ENCODE results near the gene VPS13A. TPM values are rescaled to one million over a fixed set of nuclear protein-coding genes. Genes with fewer than 3 reads are reported as not detected.
A peak's percentile ranks its signal among the peaks of the same experiment; 100 is the strongest.

The VPS13A gene
- total RNA-seq, 2 experiments from 2014 or later, result 27.3 to 30.4 TPM

DNA sequence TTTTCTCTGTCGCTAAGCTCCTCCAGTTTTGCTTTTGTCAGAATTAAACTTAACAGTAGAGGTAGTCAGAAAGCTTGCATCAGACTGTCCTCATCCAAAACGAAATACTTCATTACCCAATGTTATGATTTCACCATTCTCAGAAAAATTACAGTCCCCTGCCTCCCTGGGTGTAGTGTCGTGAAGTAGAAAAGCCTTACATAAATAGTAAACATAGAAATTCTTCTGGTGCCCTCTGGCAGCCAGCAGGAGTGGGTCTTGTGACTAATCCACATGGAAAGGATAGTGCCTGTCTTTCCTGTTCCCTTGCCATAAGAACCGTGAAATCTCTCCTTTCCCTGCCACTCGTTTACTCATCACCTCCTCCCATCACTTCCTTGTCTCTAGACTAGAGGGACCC lies 240.2 kb downstream of the VPS13A start:
- ChIA-PET POLR2A (no interaction called here), CTCF (interaction anchor here (0.9 kb wide), 1 partner anchor 40 kb away, joined by 3 read pairs; no protein-coding TSS in a partner anchor)
- Mint-ChIP-seq H3K9me3 (peaks cover 3% of the 10 kb centered on the region), H3K27ac (no peak overlapping the region), H3K36me3 (peaks cover 2% of the 10 kb centered on the region), H3K4me1 (ENCODE audit: low read depth) (no peaks in the 10 kb centered on the region), H3K4me3 (no peak overlapping the region), H3K27me3 (no peaks in the 10 kb centered on the region)
- no peak for DNase-seq
- intact Hi-C loops (cut with micrococcal nuclease), result no loop called here

- no peak for DNase-seq
- intact Hi-C loops (cut with micrococcal nuclease), result no loop called here
- peaks cover 2% of the 10 kb centered on the region for H3K36me3 Mint-ChIP-seq
- no peaks in the 10 kb centered on the region for H3K27me3 Mint-ChIP-seq
- no peak overlapping the region for H3K27ac Mint-ChIP-seq
- peaks cover 3% of the 10 kb centered on the region for H3K9me3 Mint-ChIP-seq
- no peaks in the 10 kb centered on the region for H3K4me1 Mint-ChIP-seq (ENCODE audit: low read depth)
- CTCF ChIA-PET, result interaction anchor here (1.0 kb wide), 1 partner anchor 38 kb away, joined by 3 read pairs; no protein-coding TSS in a partner anchor
- H3K4me3 Mint-ChIP-seq, result no peak overlapping the region
- POLR2A ChIA-PET, result no interaction called here
Observed at GRCh38 chr9:77418226-77418625, 240.9 kb downstream of the VPS13A start.

DNA sequence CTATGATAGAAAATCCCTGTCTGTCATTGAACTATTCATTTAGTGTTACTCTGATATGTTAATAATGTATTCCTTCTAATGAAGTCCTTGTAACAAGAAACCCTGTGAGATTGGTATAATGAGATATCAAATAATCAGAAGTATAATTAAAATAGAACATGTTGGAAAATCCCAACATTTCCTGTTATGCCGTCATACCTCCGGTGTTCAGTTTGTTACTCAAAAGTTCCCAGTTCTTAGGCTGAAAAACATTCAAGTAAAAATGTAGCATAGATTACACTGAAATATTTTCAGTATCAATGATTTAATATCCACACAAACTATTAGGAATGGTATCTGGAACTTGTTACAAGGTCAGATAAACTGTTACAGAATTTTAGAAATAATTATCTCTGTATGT lies 243.3 kb downstream of the VPS13A start:
- DNase-seq, result no peak
- ChIA-PET CTCF (no interaction called here), POLR2A (no interaction called here)
- H3K4me3 Mint-ChIP-seq, result no peak overlapping the region
- peaks cover 2% of the 10 kb centered on the region for H3K36me3 Mint-ChIP-seq
- H3K27ac Mint-ChIP-seq, result no peak overlapping the region
- no peaks in the 10 kb centered on the region for H3K4me1 Mint-ChIP-seq (ENCODE audit: low read depth)
- H3K27me3 Mint-ChIP-seq, result no peaks in the 10 kb centered on the region
- peaks cover 2% of the 10 kb centered on the region for H3K9me3 Mint-ChIP-seq
- intact Hi-C loops (cut with micrococcal nuclease), result no loop called here

DNA sequence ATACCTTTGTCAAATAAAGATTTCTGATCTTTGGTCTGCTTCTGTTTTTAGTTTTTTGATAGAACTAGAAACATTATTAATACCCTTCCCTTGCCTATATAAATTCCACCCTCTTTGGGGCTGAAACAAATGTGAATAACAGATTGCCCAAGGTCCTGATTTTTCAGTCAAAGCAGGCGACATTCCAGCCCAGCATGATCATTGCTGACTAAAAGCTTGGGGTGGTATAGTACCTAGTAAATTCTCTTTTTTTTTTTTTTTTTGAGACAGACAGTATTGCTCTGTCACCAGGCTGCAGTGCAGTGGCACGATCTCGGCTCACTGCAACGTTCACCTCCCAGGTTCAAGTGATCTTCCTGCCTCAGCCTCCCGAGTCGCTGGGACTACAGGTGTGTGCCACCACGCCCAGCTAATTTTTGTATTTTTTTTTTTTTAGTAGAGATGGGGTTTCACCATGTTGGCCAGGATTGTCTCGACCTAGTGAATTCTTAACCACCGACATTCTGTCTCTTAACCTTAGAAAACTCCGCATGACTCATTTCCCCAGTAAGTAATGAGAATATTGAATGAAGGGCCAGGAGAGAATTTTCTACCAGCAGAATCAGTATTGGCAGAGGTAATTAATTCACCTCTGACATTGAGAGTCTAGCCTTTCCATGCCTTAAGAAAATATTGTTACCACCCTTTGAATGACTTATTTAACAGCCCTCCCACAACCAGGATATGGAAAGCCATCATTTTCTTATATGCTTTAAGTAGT lies 244.4 kb downstream of the VPS13A start:
- Mint-ChIP-seq H3K4me1 (ENCODE audit: low read depth) (no peaks in the 10 kb centered on the region), H3K4me3 (no peak overlapping the region), H3K27ac (no peak overlapping the region), H3K27me3 (no peaks in the 10 kb centered on the region), H3K9me3 (peaks cover 2% of the 10 kb centered on the region), H3K36me3 (peaks cover 2% of the 10 kb centered on the region)
- intact Hi-C loops (cut with micrococcal nuclease), result no loop called here
- ChIA-PET CTCF (no interaction called here), POLR2A (no interaction called here)
- DNase-seq, result no peak

DNA sequence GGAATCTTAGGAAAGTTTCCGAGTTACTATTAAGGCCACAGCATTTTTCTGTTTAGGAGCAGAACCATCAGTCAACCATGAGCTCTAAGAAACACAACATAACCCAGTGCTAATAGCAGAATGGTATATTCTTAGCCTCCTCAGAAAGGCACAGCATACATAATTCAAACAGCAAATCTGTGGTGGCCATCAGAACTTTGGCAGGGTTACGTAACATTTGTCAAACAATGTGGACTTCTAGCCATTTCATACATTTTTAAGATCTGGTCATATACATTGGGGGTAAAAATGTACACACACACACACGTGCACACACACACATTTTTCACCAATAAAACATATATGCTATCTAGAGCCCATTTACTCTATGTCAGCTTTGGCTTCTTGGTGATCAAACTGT lies 245.6 kb downstream of the VPS13A start:
- Mint-ChIP-seq H3K4me1 (ENCODE audit: low read depth) (no peaks in the 10 kb centered on the region), H3K27ac (no peak overlapping the region), H3K36me3 (no peaks in the 10 kb centered on the region), H3K27me3 (no peaks in the 10 kb centered on the region), H3K9me3 (peaks cover 2% of the 10 kb centered on the region), H3K4me3 (no peak overlapping the region)
- ChIA-PET POLR2A (no interaction called here), CTCF (interaction anchor here (1.2 to 3.0 kb wide), 3 partner anchors 9 to 34 kb away, joined by 3 to 14 read pairs (median 11); no protein-coding TSS in a partner anchor)
- DNase-seq, result no peak
- intact Hi-C loops (cut with micrococcal nuclease), result no loop called here

DNA sequence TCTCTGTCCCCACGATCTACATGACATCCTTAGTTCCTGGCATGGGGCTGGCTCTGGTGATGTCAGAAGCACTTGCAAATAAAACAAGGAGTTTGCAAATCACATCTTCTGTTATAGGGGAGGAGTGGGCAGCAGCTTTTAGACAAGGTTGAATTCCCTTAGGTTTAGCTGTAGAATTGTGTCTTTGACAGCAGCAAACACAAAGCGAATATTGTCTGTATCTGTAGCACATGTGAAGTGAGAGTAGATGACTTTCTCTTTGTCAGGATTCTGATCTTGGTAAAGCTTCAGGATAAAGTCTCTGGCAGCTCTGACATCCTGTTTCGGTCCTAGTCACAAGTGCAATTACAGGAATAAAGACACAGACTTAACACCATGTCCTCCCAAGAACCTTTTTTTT lies 246.5 kb downstream of the VPS13A start:
- H3K9me3 Mint-ChIP-seq, result peaks cover 2% of the 10 kb centered on the region
- POLR2A ChIA-PET, result no interaction called here
- CTCF ChIA-PET, result interaction anchor here (0.5 to 3.0 kb wide), 4 partner anchors 10 to 453 kb away, joined by 3 to 14 read pairs (median 8); no protein-coding TSS in a partner anchor

DNA sequence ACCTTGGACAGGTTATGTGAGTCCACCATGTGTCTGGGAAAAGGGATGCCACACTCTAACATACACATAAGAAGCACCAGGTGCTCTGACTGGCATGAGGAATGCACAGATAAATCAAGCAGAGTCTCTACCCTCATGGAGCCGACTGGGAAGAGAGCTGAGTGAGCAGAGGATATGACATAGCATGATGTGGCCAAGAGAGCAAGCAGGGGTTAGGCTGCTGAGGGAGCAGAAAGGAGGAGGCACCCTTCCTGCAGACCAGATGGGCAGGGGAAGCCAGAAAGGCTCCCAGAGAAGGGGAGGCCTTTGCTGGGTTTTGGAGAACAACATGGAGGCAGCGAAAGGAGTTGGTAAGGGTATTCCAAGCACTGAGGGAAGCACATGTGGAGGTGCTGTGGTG lies 247.7 kb downstream of the VPS13A start:
- CTCF ChIA-PET, result interaction anchor here (2.8 to 3.0 kb wide), 2 partner anchors 9 to 32 kb away, joined by 11 to 14 read pairs; no protein-coding TSS in a partner anchor
- DNase-seq, result no peak
- intact Hi-C loops (cut with micrococcal nuclease), result no loop called here
- Mint-ChIP-seq H3K27me3 (no peaks in the 10 kb centered on the region), H3K4me1 (ENCODE audit: low read depth) (no peaks in the 10 kb centered on the region), H3K9me3 (peaks cover 2% of the 10 kb centered on the region), H3K36me3 (no peaks in the 10 kb centered on the region), H3K27ac (no peak overlapping the region), H3K4me3 (no peak overlapping the region)
- POLR2A ChIA-PET, result no interaction called here

More for the DNA sequence above, 246.5 kb downstream of the VPS13A start:
- intact Hi-C loops (cut with micrococcal nuclease), result no loop called here
- no peaks in the 10 kb centered on the region for H3K36me3 Mint-ChIP-seq
- no peak for DNase-seq
- H3K27me3 Mint-ChIP-seq, result no peaks in the 10 kb centered on the region
- H3K4me1 Mint-ChIP-seq (ENCODE audit: low read depth), result no peaks in the 10 kb centered on the region
- no peak overlapping the region for H3K4me3 Mint-ChIP-seq
- no peak overlapping the region for H3K27ac Mint-ChIP-seq

DNA sequence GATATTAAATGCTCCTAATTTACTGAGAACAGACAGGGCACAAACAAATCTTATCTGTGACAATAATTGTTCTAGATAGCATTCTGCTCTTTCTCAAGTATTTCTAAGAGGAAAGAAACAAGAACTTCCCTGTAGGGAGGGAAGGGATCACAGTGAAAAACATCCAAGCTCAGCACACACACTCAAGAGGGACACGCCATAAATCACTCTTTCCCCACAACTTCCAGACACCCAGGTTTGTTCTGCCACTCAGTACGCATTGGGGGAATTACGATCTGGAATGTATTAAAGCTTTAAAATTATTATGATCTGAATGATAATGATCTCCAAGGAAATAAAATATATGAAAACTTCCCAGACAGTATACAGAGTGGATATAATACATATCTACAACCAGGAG lies 249.4 kb downstream of the VPS13A start:
- POLR2A ChIA-PET, result no interaction called here
- peaks cover 2% of the 10 kb centered on the region for H3K9me3 Mint-ChIP-seq
- H3K4me3 Mint-ChIP-seq, result no peak overlapping the region
- no peak for DNase-seq
- CTCF ChIA-PET, result no interaction called here
- intact Hi-C loops (cut with micrococcal nuclease), result no loop called here
- H3K36me3 Mint-ChIP-seq, result no peaks in the 10 kb centered on the region
- no peaks in the 10 kb centered on the region for H3K4me1 Mint-ChIP-seq (ENCODE audit: low read depth)
- H3K27ac Mint-ChIP-seq, result no peak overlapping the region
- no peaks in the 10 kb centered on the region for H3K27me3 Mint-ChIP-seq

- CTCF ChIA-PET, result interaction anchor here (0.6 kb wide), 1 partner anchor 943 kb away, joined by 3 read pairs; no protein-coding TSS in a partner anchor
- Mint-ChIP-seq H3K27me3 (no peaks in the 10 kb centered on the region), H3K36me3 (no peaks in the 10 kb centered on the region), H3K4me3 (no peak overlapping the region), H3K4me1 (ENCODE audit: low read depth) (no peaks in the 10 kb centered on the region), H3K9me3 (peaks cover 2% of the 10 kb centered on the region), H3K27ac (no peak overlapping the region)
- intact Hi-C loops (cut with micrococcal nuclease), result no loop called here
- no peak for DNase-seq
- POLR2A ChIA-PET, result no interaction called here
Observed at GRCh38 chr9:77427256-77427927, 250.1 kb downstream of the VPS13A start.

DNA sequence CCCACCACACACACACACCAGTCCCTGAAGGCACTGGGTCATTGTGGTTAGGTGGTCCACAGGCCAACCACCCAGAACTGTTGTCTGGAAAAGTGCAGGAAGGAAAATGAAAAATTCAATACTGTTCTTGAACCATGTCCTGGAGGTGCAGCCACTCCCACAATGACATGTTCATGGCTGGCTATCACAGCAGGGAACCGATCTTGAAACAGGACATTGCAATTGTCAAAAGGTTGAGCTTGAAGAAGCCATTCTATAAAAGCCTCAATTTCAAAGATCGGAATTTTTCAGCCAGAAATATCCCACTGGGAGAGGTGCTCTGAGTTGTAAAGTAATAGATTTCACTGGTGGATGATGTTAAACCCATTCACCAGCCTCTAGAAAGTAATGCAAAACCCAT lies 252.6 kb downstream of the VPS13A start:
- no peak for DNase-seq
- H3K36me3 Mint-ChIP-seq, result no peaks in the 10 kb centered on the region
- CTCF ChIA-PET, result no interaction called here
- intact Hi-C loops (cut with micrococcal nuclease), result no loop called here
- no peak overlapping the region for H3K4me3 Mint-ChIP-seq
- peaks cover 3% of the 10 kb centered on the region for H3K4me1 Mint-ChIP-seq (ENCODE audit: low read depth)
- no peaks in the 10 kb centered on the region for H3K27me3 Mint-ChIP-seq
- no peaks in the 10 kb centered on the region for H3K9me3 Mint-ChIP-seq
- no peak overlapping the region for H3K27ac Mint-ChIP-seq
- POLR2A ChIA-PET, result no interaction called here

- Mint-ChIP-seq H3K9me3 (no peaks in the 10 kb centered on the region), H3K4me1 (ENCODE audit: low read depth) (peaks cover 3% of the 10 kb centered on the region), H3K27me3 (no peaks in the 10 kb centered on the region), H3K27ac (no peak overlapping the region), H3K4me3 (no peak overlapping the region), H3K36me3 (no peaks in the 10 kb centered on the region)
- CTCF ChIA-PET, result interaction anchor here (1.2 to 3.4 kb wide), 2 partner anchors 9 to 11 kb away, joined by 3 to 36 read pairs; no protein-coding TSS in a partner anchor
- intact Hi-C loops (cut with micrococcal nuclease), result loop anchor here (2.0 kb wide), 2 partner anchors 319 to 601 kb away; no protein-coding TSS in a partner anchor
- POLR2A ChIA-PET, result no interaction called here
- no peak for DNase-seq
Observed at GRCh38 chr9:77432053-77432452, 254.7 kb downstream of the VPS13A start.

GRCh38 chr9:77433675-77434445 lies 256.5 kb downstream of the VPS13A start:
- no peaks in the 10 kb centered on the region for H3K36me3 Mint-ChIP-seq
- no peaks in the 10 kb centered on the region for H3K27me3 Mint-ChIP-seq
- CTCF ChIA-PET, result interaction anchor here (0.6 to 3.4 kb wide), 27 partner anchors 9 to 935 kb away, joined by 3 to 42 read pairs (median 4); no protein-coding TSS in a partner anchor
- no peaks in the 10 kb centered on the region for H3K9me3 Mint-ChIP-seq
- intact Hi-C loops (cut with micrococcal nuclease), result loop anchor here (1.0 to 2.0 kb wide), 4 partner anchors 24 to 599 kb away; no protein-coding TSS in a partner anchor
- H3K4me3 Mint-ChIP-seq, result no peak overlapping the region
- DNase-seq, result peak; percentile 65
- H3K27ac Mint-ChIP-seq, result no peak overlapping the region
- H3K4me1 Mint-ChIP-seq (ENCODE audit: low read depth), result peaks cover 3% of the 10 kb centered on the region
- POLR2A ChIA-PET, result no interaction called here
